ENCODE data around the gene VHLL. TPM values are rescaled to one million over a fixed set of nuclear protein-coding genes. Genes with fewer than 3 reads are reported as not detected.
A peak's percentile ranks its signal among the peaks of the same experiment; 100 is the strongest.
"Not testable (repeated sequence)": the region's sequence is repeated elsewhere in the genome, so short reads cannot be mapped to it uniquely, and the experiment has no call there.

The VHLL gene
- not detected for total RNA-seq

DNA sequence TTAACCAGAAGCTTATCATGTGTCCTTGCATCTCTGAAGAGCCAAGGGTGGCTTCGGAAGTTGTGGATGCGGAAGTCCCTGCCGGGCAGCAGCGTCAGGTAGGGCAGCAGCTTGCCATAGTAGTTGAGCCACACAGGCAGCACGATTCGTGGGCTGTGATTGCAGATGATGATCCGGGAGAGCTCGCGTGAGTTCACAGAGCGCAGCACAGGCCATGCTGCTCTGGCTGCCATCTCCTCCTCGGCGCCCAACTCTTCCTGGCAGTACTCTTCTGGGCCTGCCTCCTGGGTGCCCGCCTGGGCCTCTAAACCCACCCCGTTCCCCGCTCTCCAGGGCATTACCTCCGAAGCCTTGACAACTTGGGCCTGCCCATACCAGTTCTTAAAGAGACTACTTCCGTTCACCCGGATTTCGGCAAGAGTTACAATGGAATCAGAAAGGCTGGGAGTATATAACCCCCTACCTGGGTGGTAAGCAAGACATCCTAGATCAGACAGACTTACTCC is at the start of gene VHLL:
TSS of gene VHLL (minus strand) at position 456 of the 506 bp plus-strand sequence. CDS start at position 338, 118 bp downstream.
- DNase-seq, result no peak
- CTCF ChIA-PET, result no interaction called here
- H3K9me3 Mint-ChIP-seq, result no peaks in the 10 kb centered on the region

DNA sequence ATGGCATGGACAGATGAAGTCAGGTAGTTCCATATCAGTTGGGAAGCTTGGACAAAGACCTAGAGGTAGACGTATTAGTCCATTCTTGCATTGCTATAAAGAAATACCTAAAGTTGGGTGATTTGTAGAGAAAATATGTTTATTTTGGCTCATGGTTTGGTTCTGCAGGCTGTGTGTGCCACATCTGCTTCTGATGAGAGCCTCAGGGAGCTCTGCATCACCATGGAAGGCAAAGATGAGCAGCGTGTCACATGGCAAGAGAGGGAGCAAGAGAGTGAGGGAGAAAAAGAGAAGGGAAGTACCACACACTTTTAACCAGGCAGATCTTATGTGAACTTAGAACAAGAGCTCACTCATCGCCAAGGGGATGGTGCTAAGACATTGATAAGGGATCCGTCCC is 48.2 kb upstream of the VHLL start:
- H3K4me1 Mint-ChIP-seq (ENCODE audit: low read depth), result no peaks in the 10 kb centered on the region
- no peak overlapping the region for H3K27ac Mint-ChIP-seq
- CTCF ChIA-PET, result interaction anchor here (1.4 to 1.5 kb wide), 2 partner anchors 9 to 99 kb away, joined by 4 read pairs; no protein-coding TSS in a partner anchor
- H3K27me3 Mint-ChIP-seq (ENCODE audit: low read depth), result peaks cover 2% of the 10 kb centered on the region
- intact Hi-C loops (cut with micrococcal nuclease), result no loop called here
- no peak for DNase-seq
- no peak overlapping the region for H3K4me3 Mint-ChIP-seq
- H3K9me3 Mint-ChIP-seq, result no peaks in the 10 kb centered on the region
- no peaks in the 10 kb centered on the region for H3K36me3 Mint-ChIP-seq (ENCODE audit: low read depth)

More for the DNA sequence above, at the start of gene VHLL:
- Mint-ChIP-seq H3K4me1 (ENCODE audit: low read depth) (peaks cover 17% of the 10 kb centered on the region), H3K36me3 (ENCODE audit: low read depth) (peaks cover 1% of the 10 kb centered on the region), H3K4me3 (no peak within 1 kb of the TSS), H3K27me3 (ENCODE audit: low read depth) (no peaks in the 10 kb centered on the region), H3K27ac (no peak within 1 kb of the TSS)
- intact Hi-C loops (cut with micrococcal nuclease), result loop anchor here (5.0 kb wide), 1 partner anchor 38 kb away; the partner anchor contains the start of genes CCT3 and TSACC

DNA sequence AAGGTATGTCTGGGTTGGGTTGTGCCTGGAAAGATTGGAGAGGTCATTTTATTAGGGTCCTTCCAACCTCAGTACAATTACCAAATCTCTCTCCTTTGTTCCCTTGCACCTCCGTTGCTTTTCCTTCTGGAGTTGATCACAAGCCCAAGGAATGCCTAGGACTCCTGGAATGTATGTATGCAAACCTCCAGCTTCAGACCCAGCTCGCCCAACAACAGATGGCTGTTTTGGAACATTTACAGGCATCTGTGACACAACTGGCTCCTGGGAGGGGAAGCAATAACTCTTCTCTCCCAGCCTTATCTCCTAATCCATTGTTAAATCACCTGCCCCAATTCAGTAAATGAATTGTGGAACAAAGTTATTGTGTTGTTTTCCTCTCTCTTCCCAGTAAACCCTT is 47.5 kb upstream of the VHLL start:
- H3K4me1 Mint-ChIP-seq (ENCODE audit: low read depth), result no peaks in the 10 kb centered on the region
- no peaks in the 10 kb centered on the region for H3K9me3 Mint-ChIP-seq
- H3K27ac Mint-ChIP-seq, result no peak overlapping the region
- no peaks in the 10 kb centered on the region for H3K36me3 Mint-ChIP-seq (ENCODE audit: low read depth)
- no peak for DNase-seq
- no peak overlapping the region for H3K4me3 Mint-ChIP-seq
- peaks cover 2% of the 10 kb centered on the region for H3K27me3 Mint-ChIP-seq (ENCODE audit: low read depth)
- CTCF ChIA-PET, result interaction anchor here (0.8 to 2.7 kb wide), 3 partner anchors 10 to 277 kb away, joined by 3 to 13 read pairs (median 4); no protein-coding TSS in a partner anchor
- intact Hi-C loops (cut with micrococcal nuclease), result no loop called here

DNA sequence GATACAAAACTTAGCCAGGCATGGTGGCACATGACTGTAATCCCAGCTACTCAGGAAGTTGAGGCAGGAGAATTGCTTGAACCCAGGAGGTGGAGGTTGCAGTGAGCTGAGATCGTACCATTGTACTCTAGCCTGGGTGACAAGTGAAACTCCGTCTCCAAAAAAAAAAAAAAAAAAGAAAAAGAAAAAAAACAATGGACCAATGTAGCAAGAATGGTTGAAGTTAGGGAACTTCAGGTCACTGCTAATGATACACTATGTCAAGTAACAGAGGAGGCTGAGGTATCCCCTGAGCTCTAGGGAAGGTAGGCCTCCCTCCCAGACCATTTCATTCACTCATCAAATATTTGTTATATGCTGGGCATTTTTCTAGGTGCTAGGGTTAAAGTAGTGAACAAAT is 46.9 kb upstream of the VHLL start:
- intact Hi-C loops (cut with micrococcal nuclease), result not testable (repeated sequence)
- CTCF ChIA-PET, result interaction anchor here (0.8 to 2.7 kb wide), 3 partner anchors 40 to 278 kb away, joined by 3 to 13 read pairs (median 3); no protein-coding TSS in a partner anchor

DNA sequence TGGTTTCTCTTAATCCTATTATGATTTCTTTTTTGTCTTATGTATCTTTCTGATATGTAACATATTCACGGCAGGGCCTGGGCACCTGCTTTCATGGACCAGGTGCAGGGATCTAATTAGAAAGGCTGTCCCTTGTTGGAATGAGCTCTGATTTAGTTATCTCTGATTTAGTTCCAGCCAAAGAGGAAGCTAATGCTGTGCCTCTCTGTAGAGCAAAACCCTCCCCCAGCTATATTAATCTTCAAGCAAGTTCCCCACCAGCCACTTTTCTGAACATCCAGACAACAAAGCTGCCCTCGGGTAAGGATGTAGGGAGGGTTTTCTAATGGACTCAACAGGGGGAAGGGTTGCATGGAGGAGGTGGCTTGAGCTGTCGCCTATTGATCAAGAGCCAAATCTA is 45.3 kb upstream of the VHLL start:
- H3K4me1 Mint-ChIP-seq (ENCODE audit: low read depth), result no peaks in the 10 kb centered on the region
- DNase-seq, result no peak
- H3K27me3 Mint-ChIP-seq (ENCODE audit: low read depth), result peaks cover 2% of the 10 kb centered on the region
- intact Hi-C loops (cut with micrococcal nuclease), result no loop called here
- no peaks in the 10 kb centered on the region for H3K36me3 Mint-ChIP-seq (ENCODE audit: low read depth)
- H3K4me3 Mint-ChIP-seq, result no peak overlapping the region
- no peaks in the 10 kb centered on the region for H3K9me3 Mint-ChIP-seq
- CTCF ChIA-PET, result interaction anchor here (1.1 to 2.7 kb wide), 3 partner anchors 14 to 383 kb away, joined by 3 to 13 read pairs (median 3); partner anchors contain the start of gene METTL25B
- no peak overlapping the region for H3K27ac Mint-ChIP-seq

More for the DNA sequence above, 46.9 kb upstream of the VHLL start:
- not testable (repeated sequence) for H3K4me3 Mint-ChIP-seq; H3K27me3 Mint-ChIP-seq (ENCODE audit: low read depth); H3K9me3 Mint-ChIP-seq; H3K36me3 Mint-ChIP-seq (ENCODE audit: low read depth); H3K4me1 Mint-ChIP-seq (ENCODE audit: low read depth); DNase-seq; H3K27ac Mint-ChIP-seq

DNA sequence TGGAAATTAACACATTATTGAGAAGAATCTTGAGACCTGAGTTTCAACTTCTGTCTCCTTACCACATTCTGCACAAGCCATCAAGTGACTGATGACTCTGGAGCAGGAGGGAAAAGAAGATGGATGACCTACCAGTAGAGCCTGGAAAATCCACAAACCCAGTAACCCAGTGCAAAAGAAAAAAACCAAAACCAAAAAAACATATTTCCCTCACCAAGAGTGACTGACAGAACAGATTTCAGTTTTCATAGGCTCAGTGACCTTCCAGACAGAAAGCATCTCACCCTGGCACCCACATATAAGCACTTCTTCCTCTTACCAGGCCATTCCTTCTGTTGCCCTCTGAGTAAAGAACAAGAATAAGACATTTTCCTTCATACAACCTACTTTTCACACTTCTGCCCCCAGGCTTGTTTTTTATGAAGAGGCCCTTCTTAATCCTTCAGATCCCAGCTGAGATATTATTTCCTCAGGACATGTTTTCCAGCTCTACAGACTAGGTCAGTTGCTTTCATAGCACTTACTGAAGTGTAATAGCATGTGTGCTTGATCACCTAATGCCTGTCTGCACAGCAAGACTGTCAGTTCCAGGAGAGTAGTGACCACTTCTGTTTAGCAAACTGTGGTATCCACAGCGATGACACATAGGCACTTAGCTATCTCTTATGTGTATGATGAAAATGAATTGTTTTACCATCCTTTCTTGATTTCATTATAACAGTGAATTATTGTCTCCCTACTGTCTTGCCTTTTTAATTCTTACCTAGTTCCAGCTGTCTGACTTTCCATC is 43.3 kb upstream of the VHLL start:
- H3K4me3 Mint-ChIP-seq, result no peak overlapping the region
- no peak overlapping the region for H3K27ac Mint-ChIP-seq
- intact Hi-C loops (cut with micrococcal nuclease), result no loop called here
- no peak for DNase-seq
- H3K9me3 Mint-ChIP-seq, result no peaks in the 10 kb centered on the region
- CTCF ChIA-PET, result interaction anchor here (0.7 to 1.5 kb wide), 2 partner anchors 31 to 44 kb away, joined by 3 to 4 read pairs; no protein-coding TSS in a partner anchor
- peaks cover under 1% of the 10 kb centered on the region for H3K36me3 Mint-ChIP-seq (ENCODE audit: low read depth)
- H3K27me3 Mint-ChIP-seq (ENCODE audit: low read depth), result peaks cover 2% of the 10 kb centered on the region
- peaks cover 4% of the 10 kb centered on the region for H3K4me1 Mint-ChIP-seq (ENCODE audit: low read depth)

DNA sequence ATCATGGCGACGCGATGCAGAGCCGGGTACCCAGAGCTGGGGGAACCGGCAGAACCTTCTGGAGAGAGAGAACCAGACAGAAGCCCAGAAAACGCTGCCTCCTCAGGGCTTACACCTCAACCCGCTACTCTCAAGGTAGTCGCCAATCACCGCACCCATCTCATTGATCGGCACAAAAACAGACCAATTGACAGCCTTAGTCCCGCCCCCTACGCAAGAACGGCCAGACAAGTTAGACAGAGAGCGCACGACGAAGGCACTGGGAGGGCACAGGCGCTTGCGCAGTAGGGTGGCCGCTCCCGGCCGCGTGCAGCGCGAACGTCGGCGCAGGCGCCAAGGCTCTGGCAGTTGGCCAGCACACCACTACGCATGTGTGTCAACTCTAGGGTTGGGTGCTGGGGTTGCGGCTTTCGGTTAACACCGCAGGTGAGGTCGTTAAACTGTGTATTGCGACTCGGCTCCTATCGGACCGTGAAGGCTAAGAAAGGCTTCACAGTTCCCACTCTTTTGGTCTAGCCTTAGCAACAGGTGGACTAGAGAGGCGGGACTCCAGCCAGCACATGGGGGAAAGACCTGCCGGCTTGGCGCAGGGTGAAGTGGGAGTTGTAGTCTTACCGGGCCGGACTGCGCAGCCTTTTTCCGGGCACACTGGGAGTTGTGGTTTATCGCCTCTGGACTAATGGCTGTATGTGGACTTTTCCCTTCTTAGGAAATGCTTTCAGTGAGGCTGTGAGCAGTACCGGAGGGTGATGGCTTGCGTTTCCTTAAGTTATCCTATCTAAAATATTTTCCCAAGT is 39.3 kb upstream of the VHLL start, which contains the start of the genes CCT3 and TSACC:
TSS of gene CCT3 (minus strand) at position 113 of the 797 bp plus-strand sequence. CDS start at position 5, 108 bp downstream.
TSS of gene TSACC (plus strand) at position 347 of the 797 bp plus-strand sequence. CDS start 1,232 bp downstream, outside the sequence.
- Mint-ChIP-seq H3K36me3 (ENCODE audit: low read depth) (peaks cover 28% of the 10 kb centered on the region), H3K27ac (peak within 1 kb of the TSS; percentile 93), H3K27me3 (ENCODE audit: low read depth) (no peaks in the 10 kb centered on the region), H3K4me1 (ENCODE audit: low read depth) (peaks cover 32% of the 10 kb centered on the region), H3K4me3 (peak within 1 kb of the TSS; percentile 97), H3K9me3 (no peaks in the 10 kb centered on the region)
- intact Hi-C loops (cut with micrococcal nuclease), result loop anchor here (1.0 to 5.0 kb wide), 17 partner anchors 18 to 428 kb away; partner anchors contain the start of genes GLMP, ISG20L2, KHDC4 and LAMTOR2
- CTCF ChIA-PET, result interaction anchor here (0.8 to 1.6 kb wide), 4 partner anchors 19 to 522 kb away, joined by 3 to 6 read pairs (median 4); no protein-coding TSS in a partner anchor
- peak; percentile 99 for DNase-seq

DNA sequence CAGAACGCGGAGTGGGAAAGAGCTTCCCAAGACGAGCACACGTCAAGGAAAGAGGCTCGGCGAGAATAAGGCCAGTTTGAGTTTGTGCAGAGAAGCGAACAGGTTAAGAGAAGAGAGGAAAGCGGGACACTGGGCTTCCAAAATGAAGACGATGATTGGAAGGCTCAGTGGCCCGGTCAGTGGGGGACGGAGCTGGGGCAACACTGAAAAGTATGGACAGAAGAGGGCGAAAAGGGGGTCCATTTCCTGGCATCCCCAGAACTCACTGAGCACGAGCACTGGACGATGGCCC is 38.7 kb upstream of the VHLL start:
- peak overlapping the region; percentile 93 for H3K27ac Mint-ChIP-seq
- intact Hi-C loops (cut with micrococcal nuclease), result loop anchor here (1.0 to 5.0 kb wide), 17 partner anchors 18 to 429 kb away; partner anchors contain the start of genes GLMP, ISG20L2, KHDC4 and LAMTOR2
- peak overlapping the region; percentile 97 for H3K4me3 Mint-ChIP-seq
- no peaks in the 10 kb centered on the region for H3K9me3 Mint-ChIP-seq
- peak; percentile 19 for DNase-seq
- CTCF ChIA-PET, result interaction anchor here (0.6 to 1.6 kb wide), 5 partner anchors 18 to 522 kb away, joined by 3 to 6 read pairs (median 3); no protein-coding TSS in a partner anchor
- H3K36me3 Mint-ChIP-seq (ENCODE audit: low read depth), result peaks cover 30% of the 10 kb centered on the region
- no peaks in the 10 kb centered on the region for H3K27me3 Mint-ChIP-seq (ENCODE audit: low read depth)
- peaks cover 33% of the 10 kb centered on the region for H3K4me1 Mint-ChIP-seq (ENCODE audit: low read depth)

DNA sequence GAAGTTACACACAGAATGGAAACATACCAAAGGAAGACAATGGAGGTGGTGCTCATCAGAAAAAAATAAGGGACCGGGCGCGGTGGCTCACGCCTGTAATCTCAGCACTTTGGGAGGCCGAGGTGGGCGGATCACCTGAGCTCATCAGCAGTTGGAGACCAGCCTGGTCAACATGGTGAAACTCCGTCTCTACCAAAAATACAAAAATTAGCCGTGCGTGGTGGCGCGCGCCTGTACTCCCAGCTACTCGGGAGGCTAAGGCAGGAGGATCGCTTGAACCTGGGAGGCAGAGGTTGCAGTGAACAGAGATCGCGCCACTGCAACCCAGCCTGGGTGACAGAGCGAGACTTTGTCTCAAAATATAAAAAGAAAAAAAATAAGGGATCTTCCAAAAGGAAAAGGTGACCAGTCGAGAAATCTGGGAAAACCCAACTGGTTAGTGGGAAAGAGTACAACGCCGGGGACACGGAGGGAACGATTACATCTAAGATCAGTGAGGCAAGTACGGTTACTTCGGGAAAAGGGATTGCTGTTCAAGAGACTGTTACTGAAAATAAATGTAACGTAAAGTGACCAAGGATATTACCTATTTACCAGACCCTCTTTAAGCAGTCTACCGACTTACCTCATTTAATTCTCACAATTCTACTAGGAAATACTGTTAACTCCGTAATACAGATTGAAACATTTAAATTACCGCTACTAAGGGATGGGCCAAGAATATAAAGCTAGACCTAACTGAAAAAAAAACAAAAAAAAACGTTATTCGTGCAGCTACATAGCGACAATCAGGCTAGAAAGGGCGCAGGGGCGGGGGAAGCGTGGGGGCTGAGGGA is 38.2 kb upstream of the VHLL start:
- H3K4me3 Mint-ChIP-seq, result peak overlapping the region; percentile 97

DNA sequence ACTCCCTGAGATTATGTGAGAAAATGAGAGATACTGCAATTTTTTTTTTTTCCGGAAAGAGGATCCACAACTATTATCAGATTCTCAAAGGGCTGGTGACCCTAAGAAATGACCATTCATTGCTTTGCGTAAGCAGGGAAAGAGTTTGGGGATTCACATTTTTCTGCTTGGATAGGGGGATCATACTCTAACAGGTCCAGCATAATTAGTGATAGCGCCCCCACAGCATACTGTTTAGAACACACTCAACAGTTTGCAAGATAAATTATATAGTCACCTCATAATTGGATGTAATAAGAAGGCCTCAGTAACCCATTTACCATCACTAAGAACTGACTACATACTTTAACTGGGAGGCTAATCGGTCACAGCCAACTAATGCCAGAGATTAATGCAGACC is 37.1 kb upstream of the VHLL start:
- peaks cover 33% of the 10 kb centered on the region for H3K36me3 Mint-ChIP-seq (ENCODE audit: low read depth)
- CTCF ChIA-PET, result interaction anchor here (0.5 to 3.5 kb wide), 5 partner anchors 15 to 426 kb away, joined by 3 to 23 read pairs (median 3); no protein-coding TSS in a partner anchor

More for the DNA sequence above, 38.2 kb upstream of the VHLL start:
- intact Hi-C loops (cut with micrococcal nuclease), result loop anchor here (5.0 kb wide), 3 partner anchors 40 to 390 kb away; partner anchors contain the start of genes GLMP, ISG20L2, METTL25B and SSR2
- Mint-ChIP-seq H3K9me3 (no peaks in the 10 kb centered on the region), H3K27ac (peak overlapping the region; percentile 93), H3K36me3 (ENCODE audit: low read depth) (peaks cover 30% of the 10 kb centered on the region), H3K4me1 (ENCODE audit: low read depth) (peaks cover 33% of the 10 kb centered on the region), H3K27me3 (ENCODE audit: low read depth) (no peaks in the 10 kb centered on the region)
- CTCF ChIA-PET, result interaction anchor here (0.5 to 1.6 kb wide), 6 partner anchors 18 to 523 kb away, joined by 3 to 6 read pairs (median 3); no protein-coding TSS in a partner anchor
- no peak for DNase-seq

DNA sequence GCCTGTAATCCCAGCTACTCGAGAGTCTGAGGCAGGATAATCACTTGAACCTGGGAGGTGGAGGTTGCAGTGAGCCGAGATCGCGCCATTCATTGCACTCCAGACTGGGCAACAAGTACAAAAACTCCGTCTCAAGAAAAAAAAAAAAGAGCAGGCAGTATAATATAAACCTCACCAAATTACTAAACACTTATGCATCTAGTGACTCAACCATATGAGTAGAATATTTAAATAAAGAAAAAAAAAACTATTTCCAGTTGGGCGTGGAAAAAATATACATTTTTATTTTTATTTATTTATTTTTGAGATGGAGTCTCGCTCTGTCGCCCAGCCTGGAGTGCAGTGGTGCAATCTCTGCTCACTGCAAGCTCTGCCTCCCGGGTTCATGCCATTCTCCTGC is 24.1 kb upstream of the VHLL start:
- H3K27ac Mint-ChIP-seq; H3K9me3 Mint-ChIP-seq; H3K27me3 Mint-ChIP-seq (ENCODE audit: low read depth); H3K4me3 Mint-ChIP-seq; intact Hi-C loops (cut with micrococcal nuclease); DNase-seq; H3K4me1 Mint-ChIP-seq (ENCODE audit: low read depth): not testable (repeated sequence)
- peaks cover 44% of the 10 kb centered on the region for H3K36me3 Mint-ChIP-seq (ENCODE audit: low read depth)
- CTCF ChIA-PET, result interaction anchor here (0.7 to 1.4 kb wide), 2 partner anchors 52 to 67 kb away, joined by 3 to 5 read pairs; no protein-coding TSS in a partner anchor

More for the DNA sequence above, 37.1 kb upstream of the VHLL start:
- Mint-ChIP-seq H3K4me3 (peak overlapping the region; percentile 97), H3K27ac (peak overlapping the region; percentile 44), H3K4me1 (ENCODE audit: low read depth) (peaks cover 33% of the 10 kb centered on the region), H3K27me3 (ENCODE audit: low read depth) (no peaks in the 10 kb centered on the region), H3K9me3 (no peaks in the 10 kb centered on the region)
- no peak for DNase-seq
- intact Hi-C loops (cut with micrococcal nuclease), result loop anchor here (5.0 kb wide), 3 partner anchors 39 to 391 kb away; partner anchors contain the start of genes GLMP, ISG20L2, METTL25B and SSR2
